ENCODE data around the gene SLC25A51.
"Not testable (repeated sequence)": the region's sequence is repeated elsewhere in the genome, so short reads cannot be mapped to it uniquely, and the experiment has no call there.

The SLC25A51 gene

GRCh38 chr9:37905776-37906175 is 1.8 kb upstream of the SLC25A51 start:
- DNase-seq (ENCODE audit: low read depth in 2 of 3, low spot score in 2 of 3): no peak

- no peak for DNase-seq (ENCODE audit: low read depth in 2 of 3, low spot score in 2 of 3)
Measured at GRCh38 chr9:37905131-37905505, 1.2 kb upstream of the SLC25A51 start.

GRCh38 chr9:37904445-37905130 is 661 bp upstream of the SLC25A51 start:
- no peak for DNase-seq (ENCODE audit: low read depth in 2 of 3, low spot score in 2 of 3)

GRCh38 chr9:37902796-37903646 is 906 bp downstream of the SLC25A51 start:
- no peak for DNase-seq (ENCODE audit: low read depth in 2 of 3, low spot score in 2 of 3)

- DNase-seq (ENCODE audit: low read depth in 2 of 3, low spot score in 2 of 3): no peak
Measured at GRCh38 chr9:37902131-37902530, 1.8 kb downstream of the SLC25A51 start.

- DNase-seq (ENCODE audit: low read depth in 2 of 3, low spot score in 2 of 3): no peak
Measured at GRCh38 chr9:37899041-37899440, 4.9 kb downstream of the SLC25A51 start.

- DNase-seq (ENCODE audit: low read depth in 2 of 3, low spot score in 2 of 3): no peak
Measured at GRCh38 chr9:37897665-37898064, 6.3 kb downstream of the SLC25A51 start.

GRCh38 chr9:37892063-37892462 is 11.9 kb downstream of the SLC25A51 start:
- DNase-seq (ENCODE audit: low read depth in 2 of 3, low spot score in 2 of 3): no peak

GRCh38 chr9:37891042-37891441 is 12.9 kb downstream of the SLC25A51 start:
- not testable (repeated sequence) for DNase-seq (ENCODE audit: low read depth in 2 of 3, low spot score in 2 of 3)

- no peak for DNase-seq (ENCODE audit: low read depth in 2 of 3, low spot score in 2 of 3)
Measured at GRCh38 chr9:37889536-37889935, 14.4 kb downstream of the SLC25A51 start.

- not testable (repeated sequence) for DNase-seq (ENCODE audit: low read depth in 2 of 3, low spot score in 2 of 3)
Measured at GRCh38 chr9:37887977-37888583, 15.8 kb downstream of the SLC25A51 start.

- no peak for DNase-seq (ENCODE audit: low read depth in 2 of 3, low spot score in 2 of 3)
Measured at GRCh38 chr9:37880916-37881479, 22.9 kb downstream of the SLC25A51 start.

GRCh38 chr9:37876376-37876775 is 27.6 kb downstream of the SLC25A51 start:
- DNase-seq (ENCODE audit: low read depth in 2 of 3, low spot score in 2 of 3): no peak

- DNase-seq (ENCODE audit: low read depth in 2 of 3, low spot score in 2 of 3): no peak
Measured at GRCh38 chr9:37873955-37874354, 30.0 kb downstream of the SLC25A51 start.

- no peak for DNase-seq (ENCODE audit: low read depth in 2 of 3, low spot score in 2 of 3)
Measured at GRCh38 chr9:37870799-37871176, 33.1 kb downstream of the SLC25A51 start.

GRCh38 chr9:37870081-37870798 is 33.7 kb downstream of the SLC25A51 start:
- no peak for DNase-seq (ENCODE audit: low read depth in 2 of 3, low spot score in 2 of 3)

- DNase-seq (ENCODE audit: low read depth in 2 of 3, low spot score in 2 of 3): no peak
Measured at GRCh38 chr9:37862530-37862929, 41.4 kb downstream of the SLC25A51 start.

- no peak for DNase-seq (ENCODE audit: low read depth in 2 of 3, low spot score in 2 of 3)
Measured at GRCh38 chr9:37859043-37859442, 44.9 kb downstream of the SLC25A51 start.

GRCh38 chr9:37856551-37856950 is 47.4 kb downstream of the SLC25A51 start:
- no peak for DNase-seq (ENCODE audit: low read depth in 2 of 3, low spot score in 2 of 3)

GRCh38 chr9:37852222-37852621 is 51.7 kb downstream of the SLC25A51 start:
- no peak for DNase-seq (ENCODE audit: low read depth in 2 of 3, low spot score in 2 of 3)

GRCh38 chr9:37840560-37841194 is 63.2 kb downstream of the SLC25A51 start:
- no peak for DNase-seq (ENCODE audit: low read depth in 2 of 3, low spot score in 2 of 3)
